HG02981 (cell line): ENCODE data around the gene UMODL1.

Experiments
- ATAC-seq: cut with Tn5 transposase; IDR thresholded peaks from one replicate; pipeline ENCODE4 v1.9.1; 2021; ENCODE audit warnings: mild to moderate bottlenecking, moderate library complexity; ENCODE audit not compliant: unreplicated experiment

Gene UMODL1

GRCh38 chr21:42093186-42093585 lies 22.1 kb downstream of the UMODL1 start:
- ATAC-seq, result no peak

DNA sequence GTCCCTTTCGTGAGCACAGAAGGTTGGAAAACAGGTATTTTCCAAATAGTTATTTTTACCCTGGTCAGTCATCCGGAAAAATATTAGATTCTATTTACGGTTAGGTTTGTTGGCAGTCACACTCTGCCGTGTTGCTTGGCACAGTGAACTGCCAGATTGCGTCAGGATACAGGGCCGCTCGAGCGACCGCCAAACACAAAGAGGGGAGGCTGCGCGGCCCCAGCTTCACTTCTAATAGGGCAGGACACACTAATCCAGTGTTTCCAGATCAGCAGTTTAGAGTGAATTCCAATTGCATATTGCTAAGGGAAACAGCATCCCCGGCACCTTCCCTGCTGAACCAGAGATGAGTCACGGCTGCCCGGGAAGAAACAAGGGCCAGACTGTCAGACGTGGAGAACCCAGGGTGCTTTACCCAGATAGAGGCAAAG lies 22.9 kb downstream of the UMODL1 start:
- no peak for ATAC-seq

- no peak for ATAC-seq
Observed at GRCh38 chr21:42094811-42095210, 23.7 kb downstream of the UMODL1 start.

DNA sequence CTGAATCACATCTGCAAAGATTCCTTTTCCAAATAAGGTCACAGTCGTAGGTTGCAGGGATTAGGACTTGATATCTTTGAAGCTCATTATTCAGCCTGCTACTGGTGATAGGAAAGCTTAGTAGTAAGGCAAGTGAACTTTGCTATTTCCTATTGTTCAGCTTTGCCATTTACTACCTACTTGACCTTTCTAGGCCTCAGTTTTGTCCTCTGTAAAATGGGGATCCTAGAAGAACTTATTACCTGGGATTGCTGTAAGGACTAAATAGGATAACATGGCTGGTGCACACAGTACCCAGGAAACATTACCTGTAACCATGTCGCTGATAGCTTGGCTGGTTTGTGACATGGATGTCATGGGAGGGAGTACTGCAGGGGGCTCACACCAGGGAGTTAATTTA lies 24.5 kb downstream of the UMODL1 start:
- no peak for ATAC-seq

DNA sequence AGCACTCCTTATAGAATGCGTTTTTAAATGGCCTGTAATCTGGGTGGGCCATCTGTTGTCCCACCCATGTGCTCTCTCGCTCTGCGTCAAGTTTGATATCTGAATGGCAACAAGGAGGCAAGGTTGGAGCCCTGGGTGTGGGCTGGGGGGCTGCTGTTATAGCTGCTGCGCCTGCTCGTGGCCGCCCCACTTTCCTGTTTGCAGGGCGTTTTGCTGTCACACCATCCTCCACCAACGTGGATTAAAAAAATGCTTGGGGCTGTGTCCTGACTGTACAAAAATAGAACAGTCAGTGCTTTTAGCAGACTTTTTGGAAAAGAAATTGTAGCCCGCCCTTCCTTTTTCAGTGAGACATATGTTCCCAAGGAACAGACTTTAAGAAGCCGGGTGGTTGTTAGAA lies 25.4 kb downstream of the UMODL1 start:
- no peak for ATAC-seq

- ATAC-seq, result no peak
Observed at GRCh38 chr21:42097274-42097673, 26.2 kb downstream of the UMODL1 start.

- ATAC-seq, result no peak
Observed at GRCh38 chr21:42097860-42098454, 26.8 kb downstream of the UMODL1 start.

DNA sequence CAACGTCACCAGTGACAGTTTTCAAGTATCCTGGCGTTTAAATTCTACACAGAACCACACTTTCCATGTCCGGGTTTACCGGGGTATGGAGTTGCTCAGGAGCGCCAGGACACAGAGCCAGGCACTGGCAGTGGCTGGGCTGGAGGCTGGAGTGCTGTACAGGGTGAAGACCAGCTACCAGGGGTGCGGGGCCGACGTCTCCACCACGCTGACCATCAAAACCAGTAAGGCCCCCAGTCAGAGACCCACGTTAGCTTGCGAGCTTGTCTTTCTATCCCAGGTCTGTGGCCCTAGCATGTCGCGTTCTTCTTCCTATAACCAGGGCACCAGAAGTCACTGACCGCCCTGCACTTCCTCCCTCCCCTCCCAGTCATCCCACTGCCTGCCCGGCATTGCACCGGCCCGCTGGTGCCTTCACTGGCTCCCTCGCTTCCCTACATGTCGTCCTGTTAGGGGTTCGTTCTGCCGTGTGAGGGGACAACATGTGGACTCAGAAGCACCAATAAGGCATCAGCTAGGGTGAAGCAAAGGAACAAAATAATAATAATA lies 27.9 kb downstream of the UMODL1 start:
- no peak for ATAC-seq

- ATAC-seq, result no peak
Observed at GRCh38 chr21:42101246-42101645, 30.1 kb downstream of the UMODL1 start.

DNA sequence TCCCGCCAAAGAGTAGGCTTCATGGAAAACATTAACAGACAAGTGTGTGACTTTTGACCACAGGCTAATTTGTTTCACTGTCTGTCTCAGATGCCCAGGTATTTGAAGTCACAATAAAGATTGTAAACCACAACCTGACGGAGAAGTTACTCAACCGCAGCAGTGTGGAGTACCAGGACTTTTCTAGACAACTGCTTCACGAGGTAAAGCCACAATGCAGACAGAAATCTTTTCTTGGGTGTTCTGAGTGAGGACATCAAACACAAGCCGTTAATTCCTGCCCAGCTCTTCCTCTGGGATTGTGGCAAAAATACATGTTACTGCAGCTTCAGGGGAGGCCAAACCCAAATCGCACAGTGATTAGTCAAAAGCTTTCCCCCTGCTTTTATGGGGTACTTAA lies 31.0 kb downstream of the UMODL1 start:
- ATAC-seq, result no peak

DNA sequence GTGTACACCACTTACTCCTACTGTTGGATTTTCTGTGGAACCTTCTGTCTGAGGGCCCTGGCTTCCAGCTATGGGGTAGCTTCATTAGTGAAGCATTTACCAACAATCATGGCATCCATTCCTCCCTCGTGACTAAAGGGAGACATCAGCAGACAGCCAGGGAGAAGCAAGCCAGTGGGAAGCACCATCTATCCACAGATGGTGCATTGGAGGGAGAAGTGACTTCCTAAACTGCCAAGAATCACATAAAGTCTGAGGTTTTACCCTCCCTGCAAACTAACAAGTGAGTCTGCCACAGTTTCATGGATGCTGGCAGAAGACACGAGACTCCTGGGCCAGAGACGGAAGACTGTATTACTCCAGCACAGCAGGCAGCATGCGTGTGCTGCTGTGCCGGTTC lies 31.4 kb downstream of the UMODL1 start:
- no peak for ATAC-seq

DNA sequence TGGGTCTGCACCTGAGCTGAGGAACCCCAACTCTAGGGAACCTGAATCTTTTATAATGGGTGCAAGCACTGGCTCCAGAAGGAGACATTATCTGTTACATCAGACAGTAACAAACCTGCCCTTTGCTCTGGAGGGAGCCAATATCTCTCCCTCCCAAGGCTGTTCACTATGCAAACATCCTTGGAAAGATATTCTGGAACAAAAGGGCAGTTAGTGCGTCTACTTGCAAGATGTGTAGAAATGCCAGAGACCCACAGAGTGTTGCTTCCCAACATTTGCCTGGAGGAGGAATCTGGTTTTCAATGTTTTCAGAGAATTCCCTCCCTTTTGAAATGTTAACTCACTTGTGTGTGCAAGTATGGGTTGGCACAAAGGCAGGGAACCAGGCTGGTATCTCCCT lies 31.9 kb downstream of the UMODL1 start:
- ATAC-seq, result no peak

DNA sequence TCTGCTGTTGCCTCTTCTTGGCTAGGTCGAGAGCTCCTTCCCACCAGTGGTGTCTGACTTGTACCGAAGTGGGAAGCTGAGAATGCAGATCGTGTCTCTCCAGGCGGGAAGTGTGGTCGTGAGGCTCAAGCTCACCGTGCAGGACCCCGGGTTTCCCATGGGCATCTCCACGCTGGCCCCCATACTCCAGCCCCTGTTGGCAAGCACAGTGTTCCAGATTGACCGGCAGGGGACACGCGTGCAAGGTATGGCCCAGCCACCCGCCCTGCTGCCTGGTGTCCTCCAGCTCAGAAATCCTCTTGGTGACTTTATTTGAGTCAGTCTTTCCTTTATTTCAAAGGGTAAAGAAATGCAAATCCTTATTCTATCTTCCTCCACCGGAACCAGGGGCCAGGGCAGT lies 32.7 kb downstream of the UMODL1 start:
- ATAC-seq, result no peak

DNA sequence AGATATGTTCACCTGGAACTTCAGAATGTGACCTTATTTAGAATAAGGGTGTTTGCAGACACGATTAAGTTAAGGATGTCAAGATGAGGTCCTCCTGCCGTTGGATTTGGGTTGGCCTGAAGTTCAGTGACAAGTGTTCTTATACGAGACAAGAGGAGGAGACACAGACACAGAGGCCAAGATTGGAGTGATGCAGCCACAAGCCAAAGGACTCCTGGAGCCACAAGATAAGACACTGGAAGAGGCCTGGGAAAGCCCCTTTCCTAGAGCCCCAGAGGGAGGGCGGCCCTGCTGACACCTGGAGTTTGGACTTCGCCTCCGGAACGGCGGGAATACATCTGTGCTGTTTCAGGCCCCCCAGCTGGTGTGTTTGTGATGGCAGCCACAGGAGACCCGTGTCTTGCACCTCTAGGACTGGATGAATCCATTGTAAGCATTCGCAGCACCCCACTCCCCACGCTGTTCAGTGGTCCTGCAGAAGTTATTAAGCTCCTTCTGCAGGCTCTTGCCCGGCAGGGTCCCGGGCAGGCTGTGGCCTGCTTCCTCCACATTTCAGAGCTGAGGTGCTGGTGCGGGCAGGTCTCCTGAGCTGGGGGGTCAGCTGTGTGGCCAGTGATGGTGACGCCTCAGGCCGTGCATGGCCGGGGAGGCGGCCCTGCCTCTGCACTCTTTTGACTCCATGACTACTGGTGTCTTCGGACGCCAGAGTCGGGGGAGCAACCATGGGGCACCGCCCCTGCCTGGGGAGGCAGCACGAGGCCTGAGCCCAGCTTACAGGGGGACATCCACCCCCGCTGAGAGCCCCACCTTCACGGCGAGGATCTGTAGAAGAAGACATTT lies 34.6 kb downstream of the UMODL1 start:
- ATAC-seq, result no peak

GRCh38 chr21:42106425-42106824 lies 35.3 kb downstream of the UMODL1 start:
- ATAC-seq, result no peak

GRCh38 chr21:42107177-42107880 lies 36.2 kb downstream of the UMODL1 start:
- no peak for ATAC-seq

DNA sequence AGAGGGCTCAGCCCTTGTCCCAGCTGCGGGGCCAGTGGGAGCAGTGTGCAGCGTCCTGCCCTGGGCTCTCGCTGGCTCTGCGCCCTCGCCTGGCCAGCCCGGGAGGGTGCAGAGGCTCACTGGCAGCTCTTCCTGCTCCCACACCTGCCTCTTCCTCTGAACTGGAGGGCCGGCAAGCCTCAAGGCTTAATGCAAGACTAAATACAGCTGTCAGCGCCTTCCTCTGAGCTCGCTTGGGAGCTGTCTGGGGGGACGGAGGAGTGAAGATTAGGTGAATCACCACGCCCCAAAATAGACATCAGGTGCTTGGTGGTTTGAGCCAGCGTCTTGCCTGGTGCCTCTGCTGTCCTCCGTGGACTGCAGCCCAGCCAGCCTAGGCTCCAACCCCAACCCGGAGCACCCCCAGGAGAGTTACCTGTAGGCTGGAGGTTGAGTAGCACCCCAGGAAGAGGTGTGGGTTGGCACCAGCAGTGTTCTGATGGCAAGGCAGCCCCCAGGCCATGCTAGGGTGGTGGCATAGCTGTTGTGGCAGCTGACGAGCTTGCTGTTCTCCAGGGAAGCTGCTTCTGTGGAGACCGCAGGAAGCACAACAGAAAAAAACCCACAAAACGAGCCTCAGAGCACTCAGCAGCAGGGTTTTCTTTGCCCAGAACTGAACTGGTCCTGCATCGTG lies 36.9 kb downstream of the UMODL1 start:
- peak; percentile 75 for ATAC-seq

DNA sequence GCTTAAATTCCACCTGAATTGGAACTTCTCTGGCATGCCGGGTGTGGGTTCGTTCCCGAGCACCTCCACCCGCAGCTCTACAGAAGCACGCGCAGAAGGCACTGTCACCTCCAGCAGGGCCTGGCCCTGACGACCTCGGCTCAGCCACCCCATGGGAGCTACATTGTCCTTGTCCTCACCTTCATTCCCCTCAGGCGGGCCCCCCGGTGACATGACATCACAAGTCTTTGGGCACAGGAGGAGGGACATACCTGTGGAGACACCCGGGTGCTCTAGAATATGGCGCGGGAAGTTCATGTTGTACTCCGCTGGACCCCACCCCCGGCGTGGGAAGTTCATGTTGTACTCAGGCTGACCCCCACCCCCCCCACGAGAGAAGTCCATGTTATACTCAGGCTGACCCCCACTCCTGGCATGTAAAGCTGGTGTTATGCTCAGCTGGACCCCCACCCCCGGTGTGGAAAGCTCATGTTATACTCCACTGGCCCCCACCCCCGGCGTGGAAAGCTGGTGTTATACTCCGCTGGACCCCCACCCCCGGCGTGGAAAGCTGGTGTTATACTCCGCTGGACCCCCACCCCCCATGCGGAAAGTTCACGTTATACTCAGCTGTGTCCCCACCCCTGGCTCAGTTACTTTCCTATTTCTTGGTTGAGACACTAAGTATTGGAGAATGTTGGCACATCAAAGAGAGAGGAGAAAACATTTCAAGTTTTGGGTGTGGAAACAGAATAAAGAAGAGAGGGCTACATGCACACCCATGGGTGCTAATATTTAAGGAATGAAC lies 37.6 kb downstream of the UMODL1 start:
- ATAC-seq, result no peak

- ATAC-seq, result no peak
Observed at GRCh38 chr21:42109473-42109872, 38.4 kb downstream of the UMODL1 start.

- ATAC-seq, result no peak
Observed at GRCh38 chr21:42109873-42110525, 38.9 kb downstream of the UMODL1 start.
